ENCODE data around the gene KLHL33. TPM values are rescaled to one million over a fixed set of nuclear protein-coding genes. Genes with fewer than 3 reads are reported as not detected.

KLHL33 gene
- total and polyA plus RNA-seq, 10 of the 15 experiments (the other 5 are each of a cell fraction or from before 2014, with no cell fraction given), result 0.01 to 0.16 (median 0.04) TPM; not detected in 5

- Histone ChIP-seq H3K4me2 (ENCODE audit: control insufficient read depth, insufficient read depth) (peak within 1 kb of the TSS; percentile 67), H2AFZ (ENCODE audit: control insufficient read depth, low read depth, low read length) (peak within 1 kb of the TSS; percentile 84), H3K4me1 (ENCODE audit: control insufficient read depth, insufficient read depth, low read length) (peaks cover under 1% of the 10 kb centered on the region), H4K20me1 (ENCODE audit: control insufficient read depth, insufficient read depth) (no peaks in the 10 kb centered on the region), H3K4me3 (peak within 1 kb of the TSS; percentile 83), H3K9me3 (replicated peaks; ENCODE audit: control insufficient read depth, insufficient read depth, low read length) (no peaks in the 10 kb centered on the region), H3K27me3 (replicated peaks in 1 of 2; ENCODE audit: control insufficient read depth in 2 of 2, insufficient read depth in 2 of 2, low read length in 1 of 2) (no peaks in the 10 kb centered on the region), H3K27ac (ENCODE audit: control insufficient read depth, insufficient read depth) (peak within 1 kb of the TSS; percentile 98), H3K9ac (ENCODE audit: control insufficient read depth, insufficient read depth, low read length) (peak within 1 kb of the TSS; percentile 84), H3K79me2 (ENCODE audit: control insufficient read depth, insufficient read depth, low read length) (peaks cover 43% of the 10 kb centered on the region), H3K36me3 (ENCODE audit: control insufficient read depth in 2 of 2, insufficient read depth in 2 of 2, low read length in 1 of 2) (peaks cover 12 to 48% of the 10 kb centered on the region in 2 experiments)
- no TSS peak for BruUV-seq (replicated peaks)
- in situ Hi-C loops (cut with MboI) (loop anchor here (5.0 kb wide), 1 partner anchor 37 kb away; no protein-coding TSS in a partner anchor), intact Hi-C loops (cut with micrococcal nuclease; ENCODE audit: unreplicated experiment) (loop anchor here (1.0 to 2.0 kb wide), 3 partner anchors 26 to 111 kb away; partner anchors contain the start of genes PARP2 and TEP1)
- DNase-seq (ENCODE audit: low read depth, low spot score) (peak; percentile 99), ATAC-seq (peak; percentile 93), FAIRE-seq (peak; percentile 98)
- ChIA-PET CTCF (interaction anchor here (0.7 to 4.7 kb wide), 7 partner anchors 15 to 219 kb away, joined by 3 to 48 read pairs (median 3); partner anchors contain the start of gene TEP1), SMC1A (ENCODE audit: uncharacterized antibody, unreplicated experiment) (interaction anchor here (0.9 to 3.0 kb wide), 11 partner anchors 18 to 127 kb away, joined by 3 to 27 read pairs (median 6); partner anchors contain the start of genes CCNB1IP1, PARP2 and TEP1), POLR2A (interaction anchor here (0.6 to 2.7 kb wide), 14 partner anchors 10 to 123 kb away, joined by 3 to 27 read pairs (median 5); partner anchors contain the start of genes CCNB1IP1, PARP2, PNP and TEP1), RAD21 (ENCODE audit: unreplicated experiment) (interaction anchor here (0.6 to 2.9 kb wide), 9 partner anchors 15 to 1057 kb away, joined by 3 to 17 read pairs (median 4); partner anchors contain the start of genes PARP2, PNP and TEP1)
- under 1% methylated on average over 56 of the region's 56 CpGs for WGBS (ENCODE audit: insufficient coverage, insufficient replicate concordance, low lambda C conversion rate, missing lambda C conversion rate)
- TF ChIP-seq ZNF207 (IDR thresholded peaks at IDR 0.05; ENCODE audit: borderline replicate concordance), result no peak; the same call in none of the 2 replicates
- no peak for TF ChIP-seq SRF (IDR thresholded peaks at IDR 0.05; ENCODE audit: low read depth in 2 of 2, low read length in 2 of 2)
- TF ChIP-seq MTA2 (IDR thresholded peaks at IDR 0.05; ENCODE audit: low read depth), result peak; percentile 34; the same call in 1 of the 2 replicates
- no peak; the same call in none of the 2 replicates for TF ChIP-seq RFX5 (IDR thresholded peaks at IDR 0.05; ENCODE audit: low read depth, low read length)
- TF ChIP-seq, protein P1, sequence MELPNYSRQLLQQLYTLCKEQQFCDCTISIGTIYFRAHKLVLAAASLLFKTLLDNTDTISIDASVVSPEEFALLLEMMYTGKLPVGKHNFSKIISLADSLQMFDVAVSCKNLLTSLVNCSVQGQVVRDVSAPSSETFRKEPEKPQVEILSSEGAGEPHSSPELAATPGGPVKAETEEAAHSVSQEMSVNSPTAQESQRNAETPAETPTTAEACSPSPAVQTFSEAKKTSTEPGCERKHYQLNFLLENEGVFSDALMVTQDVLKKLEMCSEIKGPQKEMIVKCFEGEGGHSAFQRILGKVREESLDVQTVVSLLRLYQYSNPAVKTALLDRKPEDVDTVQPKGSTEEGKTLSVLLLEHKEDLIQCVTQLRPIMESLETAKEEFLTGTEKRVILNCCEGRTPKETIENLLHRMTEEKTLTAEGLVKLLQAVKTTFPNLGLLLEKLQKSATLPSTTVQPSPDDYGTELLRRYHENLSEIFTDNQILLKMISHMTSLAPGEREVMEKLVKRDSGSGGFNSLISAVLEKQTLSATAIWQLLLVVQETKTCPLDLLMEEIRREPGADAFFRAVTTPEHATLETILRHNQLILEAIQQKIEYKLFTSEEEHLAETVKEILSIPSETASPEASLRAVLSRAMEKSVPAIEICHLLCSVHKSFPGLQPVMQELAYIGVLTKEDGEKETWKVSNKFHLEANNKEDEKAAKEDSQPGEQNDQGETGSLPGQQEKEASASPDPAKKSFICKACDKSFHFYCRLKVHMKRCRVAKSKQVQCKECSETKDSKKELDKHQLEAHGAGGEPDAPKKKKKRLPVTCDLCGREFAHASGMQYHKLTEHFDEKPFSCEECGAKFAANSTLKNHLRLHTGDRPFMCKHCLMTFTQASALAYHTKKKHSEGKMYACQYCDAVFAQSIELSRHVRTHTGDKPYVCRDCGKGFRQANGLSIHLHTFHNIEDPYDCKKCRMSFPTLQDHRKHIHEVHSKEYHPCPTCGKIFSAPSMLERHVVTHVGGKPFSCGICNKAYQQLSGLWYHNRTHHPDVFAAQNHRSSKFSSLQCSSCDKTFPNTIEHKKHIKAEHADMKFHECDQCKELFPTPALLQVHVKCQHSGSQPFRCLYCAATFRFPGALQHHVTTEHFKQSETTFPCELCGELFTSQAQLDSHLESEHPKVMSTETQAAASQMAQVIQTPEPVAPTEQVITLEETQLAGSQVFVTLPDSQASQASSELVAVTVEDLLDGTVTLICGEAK (IDR thresholded peaks at IDR 0.05; ENCODE audit: borderline replicate concordance), result peak; percentile 75; the same call in 1 of the 2 replicates
- TF ChIP-seq BMI1 (IDR thresholded peaks at IDR 0.05; ENCODE audit: borderline replicate concordance), result no peak
- 0 out of 2 replicates have a peak, but pooled peaks have one; percentile 36 for TF ChIP-seq NR2F1 (conservative IDR thresholded peaks at IDR 0.05)
- TF ChIP-seq IKZF2 (IDR thresholded peaks at IDR 0.05), result peak in 1 of 2 experiments; percentile 58; a peak in 3 of 4 replicates
- TF ChIP-seq BRCA1 (IDR thresholded peaks at IDR 0.05; ENCODE audit: low read depth, low read length), result peak; percentile 13; the same call in 1 of the 2 replicates
- TF ChIP-seq MXI1 (IDR thresholded peaks at IDR 0.05; ENCODE audit: low read depth, low read length), result peak; percentile 98
- 0 out of 2 replicates have a peak, but pooled peaks have one; percentile 5 for TF ChIP-seq HSF1 (IDR thresholded peaks at IDR 0.05; ENCODE audit: low read depth, low read length)
- TF ChIP-seq ESRRA (IDR thresholded peaks at IDR 0.05; ENCODE audit: low read length), result no peak
- 0 out of 2 replicates have a peak, but pooled peaks have one; percentile 36 for TF ChIP-seq PAX8 (IDR thresholded peaks at IDR 0.05)
Observed at GRCh38 chr14:20454516-20455354, 18.8 kb upstream of the KLHL33 start, which contains the start of the genes APEX1 and OSGEP. APEX1 (plus strand) TSS chr14:20455226; CDS start chr14:20455646, 420 bp downstream. OSGEP (minus strand) TSS chr14:20454812; CDS start chr14:20454683, 129 bp downstream.

All from GM12878 (cell line).